Body of pancreas (tissue), 4 donors: ENCODE data around the gene OAF.

ENCODE experiments used
- CTCF ChIP-seq, 7 experiments: fragments of 450-650 bp in 4 of 7; fragments of 200-600 bp in 3 of 7; sonication (generic) in 3 of 7; IDR thresholded peaks; one replicate each; pipeline ENCODE4 v1.5.1; 2016 to 2019; ENCODE audit warnings: antibody characterized with exemption in 7 of 7
- POLR2A ChIP-seq, 3 donors: fragments of 450-650 bp; IDR thresholded peaks; one replicate each; pipeline ENCODE4 v1.6.1; 2016; ENCODE audit warnings: antibody characterized with exemption in 3 of 3, mild to moderate bottlenecking in 2 of 3

GRCh38 chr11:120200677-120201076 is 10.2 kb upstream of the OAF start:
- TF ChIP-seq CTCF (IDR thresholded peaks at IDR 0.05) (no peak), POLR2A (IDR thresholded peaks at IDR 0.05) (no peak)
